Prostate gland (tissue), 2 donors: Measurements from ENCODE around the gene MACC1.

Experiments used
- POLR2A ChIP-seq: fragments of 450-650 bp; IDR thresholded peaks from one replicate; pipeline ENCODE4 v1.6.1; 2016; ENCODE audit warnings: antibody characterized with exemption, mild to moderate bottlenecking
- POLR2AphosphoS5 ChIP-seq: sonication (generic); formaldehyde crosslinking; IDR thresholded peaks from one replicate; pipeline ENCODE4 v1.6.1; 2017; ENCODE audit warnings: antibody characterized with exemption
- TF ChIP-seq, protein P1 (sequence below), 4 experiments: fragments of 200-600 bp in 2 of 4; fragments of 450-650 bp in 2 of 4; sonication (generic) in 2 of 4; IDR thresholded peaks; 1 replicate in 3 of 4; 2 replicates in 1 of 4; pipeline ENCODE4 v1.5.1; 2016 to 2019; ENCODE audit warnings: antibody characterized with exemption in 4 of 4, mild to moderate bottlenecking in 2 of 4, moderate library complexity in 2 of 4

DNA sequence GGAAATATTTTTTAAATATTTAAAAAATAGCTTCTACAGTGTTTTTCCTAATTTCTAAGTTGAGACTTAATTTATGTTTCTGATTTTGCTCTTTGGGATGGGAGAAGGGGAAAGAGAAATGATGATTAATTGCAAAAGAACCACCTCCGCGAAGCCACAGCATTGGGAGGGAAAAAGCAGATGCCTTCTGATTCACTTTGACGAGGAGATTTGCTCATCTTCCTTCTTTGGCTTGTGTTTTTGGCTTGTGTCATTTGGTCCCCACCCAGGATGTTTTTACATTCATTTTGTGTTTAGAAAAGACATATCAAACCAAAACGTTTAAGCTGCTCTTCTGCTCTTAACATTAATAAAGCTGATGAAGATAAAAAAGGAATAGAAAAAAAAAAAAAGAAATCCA is 121.7 kb downstream of the MACC1 start:
- TF ChIP-seq, protein P1, sequence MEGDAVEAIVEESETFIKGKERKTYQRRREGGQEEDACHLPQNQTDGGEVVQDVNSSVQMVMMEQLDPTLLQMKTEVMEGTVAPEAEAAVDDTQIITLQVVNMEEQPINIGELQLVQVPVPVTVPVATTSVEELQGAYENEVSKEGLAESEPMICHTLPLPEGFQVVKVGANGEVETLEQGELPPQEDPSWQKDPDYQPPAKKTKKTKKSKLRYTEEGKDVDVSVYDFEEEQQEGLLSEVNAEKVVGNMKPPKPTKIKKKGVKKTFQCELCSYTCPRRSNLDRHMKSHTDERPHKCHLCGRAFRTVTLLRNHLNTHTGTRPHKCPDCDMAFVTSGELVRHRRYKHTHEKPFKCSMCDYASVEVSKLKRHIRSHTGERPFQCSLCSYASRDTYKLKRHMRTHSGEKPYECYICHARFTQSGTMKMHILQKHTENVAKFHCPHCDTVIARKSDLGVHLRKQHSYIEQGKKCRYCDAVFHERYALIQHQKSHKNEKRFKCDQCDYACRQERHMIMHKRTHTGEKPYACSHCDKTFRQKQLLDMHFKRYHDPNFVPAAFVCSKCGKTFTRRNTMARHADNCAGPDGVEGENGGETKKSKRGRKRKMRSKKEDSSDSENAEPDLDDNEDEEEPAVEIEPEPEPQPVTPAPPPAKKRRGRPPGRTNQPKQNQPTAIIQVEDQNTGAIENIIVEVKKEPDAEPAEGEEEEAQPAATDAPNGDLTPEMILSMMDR (IDR thresholded peaks at IDR 0.05) = no peak
- no peak for TF ChIP-seq POLR2AphosphoS5
- TF ChIP-seq POLR2A = no peak
